Fibroblast of skin of left quadriceps (primary cell): ENCODE data around the gene OR2V2.
"Not testable (repeated sequence)": the region's sequence is repeated elsewhere in the genome, so short reads cannot be mapped to it uniquely, and the experiment has no call there.

Experiments
- DNase-seq, 2 experiments: peaks; one replicate each; pipeline ENCODE4 v3.0.0-alpha.2; 2013; ENCODE audit warnings: low read depth in 2 of 2

Gene OR2V2

DNA sequence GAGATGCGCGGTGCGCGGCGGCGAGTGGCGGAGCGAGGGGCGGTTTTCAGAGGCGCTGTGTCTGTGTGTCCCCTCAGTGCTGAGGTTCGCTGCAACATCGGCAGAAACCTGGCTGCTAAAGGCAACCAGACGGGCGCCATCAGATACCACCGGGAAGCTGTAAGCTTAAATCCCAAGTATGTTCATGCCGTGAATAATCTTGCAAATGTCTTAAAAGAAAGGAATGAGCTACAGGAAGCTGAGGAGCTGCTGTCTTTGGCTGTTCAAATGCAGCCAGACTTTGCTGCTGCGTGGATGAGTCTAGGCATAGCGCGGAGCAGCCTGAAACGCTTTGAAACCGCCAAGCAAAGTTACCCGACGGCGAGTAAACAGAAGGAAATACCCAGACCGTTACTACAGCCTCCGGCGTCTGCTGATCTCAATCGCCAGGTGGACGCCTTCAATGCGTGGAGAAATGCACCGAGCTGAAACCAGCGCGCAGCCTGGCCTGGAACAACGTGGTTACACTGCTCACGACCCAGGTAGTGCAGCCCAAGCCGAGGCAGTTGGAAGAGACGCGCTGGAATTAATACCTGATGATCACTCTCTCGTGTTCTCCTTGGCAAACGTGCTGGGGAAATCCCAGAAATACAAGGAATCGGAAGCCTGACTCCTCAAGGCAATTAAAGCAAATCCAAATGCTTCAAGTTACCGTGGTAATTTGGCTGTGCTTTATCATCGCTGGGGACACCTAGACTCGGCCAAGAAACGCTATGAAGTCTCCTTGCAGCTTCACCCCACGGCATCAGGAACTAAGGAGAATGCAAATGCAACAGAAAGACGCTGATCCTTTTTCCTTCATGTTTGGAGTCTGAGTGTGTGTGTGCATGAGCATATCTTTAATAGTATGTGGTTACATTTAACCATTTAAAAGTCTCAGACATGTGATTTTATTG, 32.3 kb upstream of the OR2V2 start:
- peak in 1 of 2 experiments; percentile 5 for DNase-seq

DNA sequence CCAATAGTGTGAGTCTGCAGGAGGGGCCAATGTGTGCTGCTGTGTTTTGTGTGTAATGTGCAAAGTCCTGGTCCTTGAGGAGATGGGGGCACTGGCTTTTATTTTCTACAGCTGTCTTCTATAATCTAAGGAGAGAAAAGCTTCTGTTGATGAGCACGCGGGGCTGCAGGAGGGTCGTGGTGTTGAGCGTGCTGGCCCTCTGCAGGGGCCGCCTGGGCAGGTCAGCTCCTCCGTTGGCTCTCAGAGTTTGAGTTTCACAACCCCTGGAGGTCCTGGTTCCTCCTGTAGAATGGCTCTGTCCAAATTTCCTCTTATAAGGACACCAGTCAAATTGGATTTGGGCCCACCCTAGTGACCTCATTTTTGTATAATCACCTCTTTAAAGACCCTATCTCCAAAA, 29.0 kb upstream of the OR2V2 start:
- DNase-seq, result no peak

DNA sequence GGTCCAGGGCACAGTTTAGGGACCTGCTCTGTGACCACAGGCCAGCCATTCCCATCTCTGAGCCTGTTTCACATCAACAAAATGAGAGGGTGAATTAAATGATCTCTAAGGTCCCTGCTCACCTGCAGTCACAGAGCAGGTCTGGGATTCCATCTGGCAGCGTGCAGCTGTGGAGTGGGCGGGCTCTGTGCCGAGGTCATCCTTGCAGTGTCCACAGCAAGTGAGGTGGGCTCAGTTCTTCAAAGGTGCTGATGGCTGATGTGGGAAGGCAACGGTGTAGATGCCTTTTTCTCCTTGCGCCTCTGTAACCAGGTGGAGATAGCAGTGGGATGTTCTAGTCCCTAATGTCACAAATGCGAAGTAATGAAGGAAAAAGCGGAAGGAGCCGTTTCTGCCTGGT, 28.3 kb upstream of the OR2V2 start:
- no peak for DNase-seq

DNA sequence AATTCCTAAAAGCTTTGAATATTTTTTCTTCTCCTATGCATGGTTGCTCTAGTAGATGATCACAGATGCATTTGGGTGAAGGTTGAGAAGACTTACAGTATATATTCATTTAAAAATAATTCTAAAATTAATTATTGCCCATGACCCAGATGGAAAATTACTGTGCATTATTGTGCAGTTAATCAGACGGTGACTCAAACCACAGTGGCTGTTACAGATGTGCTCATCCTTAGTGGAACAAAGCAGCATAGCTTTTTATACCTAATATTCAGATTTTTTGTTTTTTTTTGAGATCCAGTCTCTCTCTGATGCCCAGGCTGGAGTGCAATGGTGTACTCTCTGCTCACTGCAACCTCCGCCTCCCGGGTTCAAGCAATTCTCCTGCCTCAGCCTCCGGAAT, 27.1 kb upstream of the OR2V2 start:
- peak; percentile 12 to 16 for DNase-seq

DNA sequence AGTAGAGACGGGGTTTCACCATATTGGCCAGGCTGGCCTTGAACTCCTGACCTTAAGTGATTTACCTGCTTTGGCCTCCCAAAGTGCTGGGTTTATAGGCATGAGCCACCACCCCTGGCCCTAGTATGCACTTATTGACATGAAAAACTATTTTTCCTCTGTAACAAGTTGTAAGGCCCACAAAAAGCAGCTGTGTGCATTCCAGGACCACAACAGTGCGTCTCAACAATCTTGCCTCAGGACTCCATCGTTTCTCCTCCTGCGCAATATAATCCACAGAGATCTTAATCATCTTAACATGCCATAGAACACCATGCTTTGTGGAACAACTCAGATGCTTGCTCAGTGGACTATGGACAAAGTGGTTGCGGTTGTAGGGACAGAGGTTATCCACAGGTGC, 26.6 kb upstream of the OR2V2 start:
- DNase-seq, result no peak

DNA sequence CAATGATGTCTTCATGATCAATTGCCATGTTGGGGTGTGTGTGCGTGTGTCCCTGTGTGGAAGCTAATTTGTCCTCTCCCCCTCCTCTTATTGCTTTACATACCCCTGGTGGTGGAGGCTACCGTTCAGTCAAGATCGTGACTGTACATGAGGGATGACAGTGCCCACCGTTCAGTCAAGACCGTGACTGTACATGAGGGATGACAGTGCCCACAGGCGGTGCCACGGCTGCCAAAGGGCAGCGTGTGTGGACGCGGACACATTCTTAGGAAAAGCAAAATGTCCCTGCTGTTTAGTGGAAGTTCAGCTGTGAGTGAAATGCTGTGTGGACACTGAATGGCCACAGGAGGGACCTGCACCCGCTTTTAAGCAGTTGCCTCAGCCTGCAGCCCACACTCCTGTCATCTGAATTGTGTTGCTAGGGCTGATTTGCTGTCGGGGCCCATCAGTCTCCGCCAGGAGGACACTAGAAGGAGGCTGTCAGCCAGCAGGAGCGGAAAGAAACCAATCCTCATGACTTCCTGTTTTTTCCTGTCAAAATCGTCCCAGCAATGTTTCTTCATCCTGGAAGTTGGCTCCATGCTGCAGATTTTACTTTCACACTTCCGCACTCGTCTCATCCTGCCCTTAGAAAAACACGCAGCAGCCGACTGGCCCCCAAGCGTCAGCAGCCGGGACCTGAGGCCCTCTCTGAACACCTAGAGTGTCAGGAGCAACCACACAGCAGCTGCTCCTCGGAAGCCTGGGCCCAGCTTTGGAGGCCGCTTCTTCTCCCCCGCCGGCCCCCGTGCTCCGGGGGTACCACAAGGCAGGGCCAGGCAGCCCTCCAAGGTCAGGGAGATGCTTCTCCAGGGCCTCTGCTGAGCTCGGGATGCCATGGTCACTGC, 25.5 kb upstream of the OR2V2 start:
- no peak for DNase-seq

DNA sequence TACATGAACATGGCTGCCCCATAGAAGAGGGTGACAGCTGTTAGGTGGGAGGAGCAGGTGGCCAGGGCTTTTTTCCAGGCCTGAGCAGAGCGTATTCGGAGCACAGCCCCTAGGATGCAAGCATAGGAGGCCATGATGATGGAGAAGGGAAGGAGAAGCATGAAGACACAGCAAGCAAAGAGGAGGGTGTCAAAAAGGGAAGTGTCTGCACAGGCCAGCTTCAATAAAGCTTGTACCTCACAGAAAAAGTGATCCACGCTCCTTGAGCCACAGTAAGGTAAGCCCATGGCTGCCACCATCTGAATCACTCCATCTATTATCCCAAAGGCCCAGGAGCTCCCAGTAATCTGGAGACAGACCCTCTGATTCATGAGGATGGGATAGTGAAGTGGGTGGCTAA, 22.9 kb upstream of the OR2V2 start:
- DNase-seq, result no peak

DNA sequence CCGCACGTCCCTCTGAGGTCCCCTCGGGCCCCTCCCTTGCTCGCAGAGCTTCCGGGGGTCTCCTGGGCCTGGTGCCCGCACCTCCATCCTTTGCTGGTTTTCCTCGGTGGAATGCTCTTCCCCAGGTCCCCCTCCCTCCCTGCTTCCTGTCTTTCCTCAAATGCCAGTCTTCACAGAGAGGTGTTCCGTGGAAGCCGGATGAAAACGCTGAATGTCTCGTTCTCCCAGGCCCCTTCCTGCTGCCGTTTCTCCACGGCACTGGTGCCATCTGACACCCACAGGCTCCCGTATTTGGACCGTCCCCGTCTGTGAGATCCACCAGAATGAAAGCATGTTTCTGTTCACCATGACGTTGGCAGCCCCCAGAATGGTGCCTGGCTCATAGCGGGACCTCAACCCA, 20.5 kb upstream of the OR2V2 start:
- DNase-seq, result no peak

DNA sequence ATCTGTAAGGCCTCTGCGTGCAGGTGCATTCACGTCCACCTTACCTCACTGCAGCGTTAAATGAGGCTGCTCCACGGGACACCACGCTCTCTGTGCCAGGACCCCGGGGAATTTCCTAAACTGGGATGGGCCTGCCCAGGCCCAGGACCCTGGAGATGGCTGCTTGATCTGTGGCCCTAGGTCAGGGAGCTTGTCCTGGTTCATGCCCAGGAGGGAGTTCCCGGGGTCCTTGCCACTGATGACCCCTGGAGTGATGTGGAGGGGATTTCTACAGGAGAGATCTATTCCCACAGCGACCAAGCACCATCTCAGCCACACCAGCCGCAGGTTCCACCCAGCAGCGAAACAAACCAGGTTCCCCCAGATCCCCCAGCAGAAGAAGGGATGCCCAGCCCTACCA, 19.9 kb upstream of the OR2V2 start:
- DNase-seq, result no peak

DNA sequence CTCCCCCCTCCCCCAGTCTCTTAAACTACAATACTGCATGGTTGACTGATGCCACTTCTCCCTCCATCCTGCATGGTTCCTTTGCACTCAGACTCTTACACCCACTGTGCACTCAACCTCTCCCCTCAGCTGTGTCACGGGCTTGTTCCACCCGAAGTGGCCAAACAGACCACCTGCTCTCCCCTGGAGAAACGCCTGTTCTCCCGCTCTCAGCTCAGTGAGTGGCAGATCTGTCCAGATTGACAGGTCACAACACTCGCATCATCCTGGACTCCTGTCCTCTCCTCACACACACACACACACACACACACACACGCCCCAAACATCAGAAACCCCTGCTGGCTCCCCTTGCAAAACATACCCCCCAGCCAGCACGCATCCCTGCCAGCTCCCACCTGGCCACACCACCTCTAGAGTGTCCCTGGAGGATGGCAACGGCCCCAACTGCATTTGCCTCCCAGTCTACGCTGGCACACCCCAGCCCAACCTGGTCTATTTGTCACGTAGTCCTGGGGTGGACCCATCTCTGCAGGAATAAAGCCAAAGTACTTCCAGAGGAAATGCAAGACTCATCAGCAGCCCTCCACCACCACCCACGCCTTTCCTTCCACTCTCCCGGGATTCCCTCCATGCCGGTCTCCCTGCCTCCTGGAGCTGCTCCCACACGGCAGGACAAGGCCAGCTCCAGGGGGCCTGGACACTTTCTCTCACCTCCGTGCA, 19.3 kb upstream of the OR2V2 start:
- DNase-seq, result no peak

DNA sequence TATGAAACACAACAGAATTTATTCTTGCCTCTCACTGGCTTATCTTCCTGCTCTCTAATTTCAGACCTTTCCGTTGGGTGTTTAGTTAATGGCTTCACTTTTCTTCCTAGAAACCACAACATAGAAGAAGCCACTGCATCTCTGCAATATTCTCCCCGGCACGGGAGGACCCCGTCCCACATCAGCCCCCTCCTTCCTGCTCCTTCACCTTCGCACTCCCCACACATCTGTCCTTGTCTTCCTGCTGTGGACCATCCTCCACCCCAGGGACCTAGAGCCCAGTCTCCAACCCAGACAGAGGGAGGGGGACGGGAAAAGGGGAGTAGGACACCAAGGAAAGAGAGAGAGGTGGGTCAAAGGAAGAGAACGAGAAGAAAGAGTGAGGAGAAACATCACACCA, 17.8 kb upstream of the OR2V2 start:
- no peak for DNase-seq

DNA sequence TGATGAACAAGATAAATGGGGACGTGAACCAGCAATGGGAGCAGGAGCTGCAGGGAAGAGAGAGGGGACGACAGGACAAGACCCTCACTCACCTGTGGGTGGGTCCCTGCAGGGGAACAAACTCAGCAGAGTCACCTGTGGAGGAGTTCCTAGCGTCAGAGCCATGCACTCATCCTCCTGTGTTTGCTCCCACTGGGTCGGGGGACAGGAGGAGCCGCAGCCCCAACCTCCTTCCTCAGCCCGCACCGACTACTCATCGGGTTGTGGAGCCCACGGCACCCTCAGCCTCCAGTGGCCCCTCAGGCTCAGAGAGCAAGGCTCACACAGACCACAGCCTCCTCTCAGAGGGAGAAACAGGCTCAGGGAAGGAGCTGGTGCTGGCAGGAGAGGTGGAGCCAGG, 17.3 kb upstream of the OR2V2 start:
- DNase-seq, result not testable (repeated sequence)

DNA sequence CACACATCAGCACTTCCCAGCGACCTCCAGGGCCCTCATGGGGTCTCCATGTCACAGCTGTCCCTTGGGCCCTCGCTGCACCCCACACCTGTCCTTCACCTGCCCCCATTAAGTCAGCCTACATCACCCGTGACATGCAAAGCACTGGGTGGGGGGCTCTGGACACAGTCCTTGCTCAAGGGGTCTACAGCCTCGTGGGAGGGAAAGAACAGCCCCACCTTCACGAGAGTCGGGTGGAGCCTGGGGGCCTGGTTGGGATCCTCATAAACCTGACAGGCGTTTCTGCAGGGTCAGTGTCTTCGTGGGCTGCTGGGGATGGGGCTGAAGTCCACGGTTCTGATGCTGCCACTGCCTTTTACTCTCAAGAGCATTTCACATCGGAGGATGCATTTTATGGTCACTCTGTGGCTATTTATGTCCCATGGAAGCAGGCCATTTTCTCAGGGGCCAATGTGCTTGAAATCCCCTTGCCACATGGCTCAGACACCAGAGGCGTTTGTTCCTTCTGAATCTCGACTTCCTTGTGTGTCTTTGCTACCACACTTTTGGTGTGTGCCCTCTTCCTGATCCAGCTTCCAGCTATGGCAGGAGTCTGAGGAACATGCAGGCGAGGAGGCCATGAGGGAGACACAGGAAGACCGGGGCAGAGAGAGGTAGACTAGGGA, 16.4 kb upstream of the OR2V2 start, which contains the start of gene OR2V1:
Gene OR2V1 (minus strand): TSS at position 338 of the 665 bp plus-strand sequence. CDS start 5,865 bp downstream, outside the sequence.
- no peak for DNase-seq

DNA sequence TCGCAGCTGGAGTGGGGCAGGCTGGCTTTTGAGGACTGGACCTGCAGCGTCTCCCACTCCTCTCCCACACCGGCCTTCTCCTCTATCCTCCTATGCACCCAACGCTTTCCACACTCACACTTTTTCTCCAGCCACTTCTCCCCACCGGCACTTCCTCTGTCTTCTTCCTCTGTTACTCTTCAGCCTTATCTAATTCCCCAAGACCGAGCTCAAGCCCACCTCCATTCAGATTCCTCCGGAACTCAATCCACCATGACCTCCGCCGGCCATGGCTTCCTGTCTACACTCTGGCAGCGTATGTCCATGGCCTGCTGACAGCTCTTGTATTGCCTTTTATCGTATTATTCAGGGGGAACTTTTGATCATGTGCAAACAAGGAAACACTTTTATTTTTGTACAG, 15.9 kb upstream of the OR2V2 start:
- DNase-seq, result no peak

DNA sequence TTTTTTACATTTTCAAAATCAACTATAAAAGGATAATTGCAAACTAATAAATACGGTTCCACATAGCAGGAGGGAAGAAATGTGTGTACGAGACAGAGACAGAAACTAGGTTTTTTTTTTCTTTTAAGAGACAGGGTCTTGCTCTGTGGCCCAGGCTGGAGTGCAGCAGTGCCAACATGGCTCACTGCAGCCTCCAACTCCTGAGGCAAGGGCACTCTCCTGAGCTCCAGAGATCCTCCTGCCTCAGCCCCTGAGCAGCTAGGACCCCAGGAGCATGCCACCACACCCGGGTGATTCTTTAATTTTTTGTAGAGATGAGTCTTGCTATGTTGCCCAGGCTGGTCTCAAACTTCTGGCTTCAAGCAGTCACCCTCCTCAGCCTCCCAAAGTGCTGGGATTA, 14.3 kb upstream of the OR2V2 start:
- no peak for DNase-seq

DNA sequence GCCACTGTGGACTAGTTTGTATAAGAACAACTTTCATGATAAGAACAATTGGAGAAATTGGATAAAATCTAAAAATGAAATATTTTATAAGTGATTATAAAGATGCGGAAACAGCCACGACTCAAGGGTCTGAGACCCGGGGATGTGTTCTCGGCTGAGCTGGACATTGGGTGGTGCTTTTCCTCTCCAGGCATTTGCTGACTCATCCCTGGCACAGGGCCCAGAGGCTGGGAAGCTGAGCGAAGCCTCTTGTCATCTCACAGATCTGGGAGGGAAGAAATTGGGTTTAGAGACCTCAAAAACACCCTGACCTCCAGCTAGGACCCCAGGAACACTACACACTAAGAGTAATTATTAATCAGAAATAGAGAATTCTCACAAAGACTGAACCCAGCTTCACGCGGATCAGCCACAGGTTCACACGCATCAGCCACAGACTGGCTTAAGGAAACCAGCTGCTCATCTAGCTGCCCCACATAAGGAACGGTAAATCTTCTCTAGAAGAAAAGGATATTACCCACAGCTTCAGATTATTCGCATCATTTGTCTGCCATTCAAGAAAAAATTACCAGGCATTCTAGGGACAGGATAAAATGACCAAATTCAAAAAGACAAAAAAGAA, 13.7 kb upstream of the OR2V2 start:
- peak; percentile 34 to 35 for DNase-seq

DNA sequence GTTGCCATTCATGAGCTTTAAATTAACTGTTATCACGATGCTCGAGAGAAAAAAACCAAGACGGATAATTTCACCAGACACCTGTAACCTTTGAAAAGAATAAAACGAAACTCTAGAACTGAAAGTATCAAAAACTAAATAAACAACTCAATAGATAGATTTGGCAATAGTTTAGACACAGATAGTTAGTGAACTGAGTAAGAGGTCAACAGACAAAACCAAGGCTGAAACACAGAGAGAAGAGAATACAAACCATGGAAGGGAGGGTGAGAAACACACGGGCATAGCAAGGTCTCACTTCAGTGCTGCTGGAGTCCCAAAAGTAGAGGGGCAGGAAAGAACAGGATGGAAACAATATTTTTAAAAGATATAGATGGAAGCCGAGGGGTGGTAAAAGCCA, 13.1 kb upstream of the OR2V2 start:
- DNase-seq, result no peak

DNA sequence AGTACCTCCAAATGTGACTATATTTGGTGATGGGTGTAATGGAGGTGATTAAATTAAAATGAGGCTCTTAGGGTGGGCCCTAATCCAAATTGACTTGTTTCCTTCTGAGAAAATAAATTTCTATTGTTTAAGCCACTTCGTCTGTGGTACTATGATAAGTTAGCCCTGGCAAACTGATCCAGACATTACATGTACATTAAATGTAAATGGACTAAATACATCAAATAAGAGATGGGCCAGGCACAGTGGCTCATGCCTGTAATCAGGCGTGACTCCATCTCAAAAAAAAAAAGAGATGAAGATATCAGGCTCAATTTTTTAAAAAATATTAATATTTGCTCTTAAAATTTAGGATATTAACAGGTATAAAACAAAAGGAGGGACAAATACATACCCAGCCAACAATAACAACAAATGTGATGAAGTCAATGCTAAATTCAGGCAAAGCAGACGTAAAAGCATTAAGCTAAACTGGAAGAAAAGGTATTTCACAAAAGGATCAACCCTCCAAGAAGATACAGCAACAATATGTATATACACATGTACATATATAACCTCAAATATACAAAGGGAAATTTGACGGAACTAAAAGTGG, 10.9 kb upstream of the OR2V2 start:
- no peak for DNase-seq

DNA sequence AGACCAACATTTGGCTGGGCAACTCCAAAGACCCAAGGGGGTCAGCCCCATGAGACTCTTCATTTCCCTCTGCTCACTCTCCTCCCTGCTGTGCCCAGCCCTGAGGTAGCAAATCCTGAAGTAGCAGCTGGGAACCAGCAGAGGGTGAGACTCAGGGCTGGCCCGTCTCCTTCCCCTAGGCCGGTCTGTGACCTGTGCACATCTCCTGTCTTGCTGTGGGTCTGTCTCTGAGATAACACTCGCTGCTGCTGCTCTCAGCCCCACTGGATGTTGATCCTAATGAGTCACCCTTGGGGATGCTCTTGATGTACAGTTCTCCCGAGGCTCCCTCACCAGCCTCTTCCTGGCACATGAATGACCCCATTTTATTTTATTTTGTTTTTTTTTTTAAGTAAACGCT, 9.1 kb upstream of the OR2V2 start:
- DNase-seq, result no peak

DNA sequence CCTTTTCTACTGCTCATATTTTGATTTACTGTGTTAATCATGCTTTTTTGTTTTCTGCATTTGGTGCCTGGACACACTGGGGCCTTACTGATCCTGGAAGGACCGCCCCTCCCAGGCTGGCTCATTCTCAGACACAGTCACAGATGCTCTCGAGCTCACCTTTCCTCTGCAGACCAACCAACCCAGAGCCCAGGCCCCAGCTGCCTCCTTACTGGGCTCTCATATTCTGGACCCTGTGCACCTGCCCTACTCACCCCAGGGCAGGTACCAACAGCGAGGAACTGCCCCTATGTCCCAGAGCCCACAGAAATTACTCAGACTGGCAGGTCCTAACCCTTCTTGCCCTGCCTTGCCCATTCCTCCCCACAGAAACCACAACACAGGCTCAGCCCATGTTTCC, 6.6 kb upstream of the OR2V2 start:
- no peak for DNase-seq

DNA sequence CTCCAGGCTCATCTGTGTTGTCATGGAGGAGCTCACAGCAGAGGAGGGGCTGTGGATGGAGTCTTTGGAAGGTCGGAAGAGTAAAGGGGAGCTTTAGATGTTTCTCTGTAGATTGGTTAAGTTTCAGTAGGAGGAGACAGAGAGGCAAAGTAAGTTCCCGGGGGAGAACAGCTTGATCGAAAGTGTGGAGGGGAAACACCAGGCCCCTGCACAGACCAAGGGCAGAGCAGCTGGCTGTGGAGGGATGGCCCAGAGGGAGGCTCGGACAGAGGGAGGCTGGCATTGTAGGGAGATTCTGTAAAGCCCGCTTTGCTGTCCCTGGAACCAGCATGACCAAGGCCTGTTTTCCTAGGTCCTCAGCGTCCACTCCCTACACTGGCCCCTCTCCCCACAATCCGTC, 5.3 kb upstream of the OR2V2 start:
- no peak for DNase-seq
